Breast epithelium (tissue), 3 donors: Measurements from ENCODE around the gene KRTAP20-3.

Experiments used
- POLR2AphosphoS5 ChIP-seq, 3 donors: sonication (generic); formaldehyde crosslinking; IDR thresholded peaks; one replicate each; pipeline ENCODE4 v1.6.1; 2017; ENCODE audit warnings: antibody characterized with exemption in 3 of 3
- TF ChIP-seq, protein P1 (sequence below), 3 donors: fragments of 450-650 bp; IDR thresholded peaks; one replicate each; pipeline ENCODE4 v1.5.1; 2016 to 2017; ENCODE audit warnings: antibody characterized with exemption in 3 of 3, mild to moderate bottlenecking in 3 of 3, moderate library complexity in 3 of 3

DNA sequence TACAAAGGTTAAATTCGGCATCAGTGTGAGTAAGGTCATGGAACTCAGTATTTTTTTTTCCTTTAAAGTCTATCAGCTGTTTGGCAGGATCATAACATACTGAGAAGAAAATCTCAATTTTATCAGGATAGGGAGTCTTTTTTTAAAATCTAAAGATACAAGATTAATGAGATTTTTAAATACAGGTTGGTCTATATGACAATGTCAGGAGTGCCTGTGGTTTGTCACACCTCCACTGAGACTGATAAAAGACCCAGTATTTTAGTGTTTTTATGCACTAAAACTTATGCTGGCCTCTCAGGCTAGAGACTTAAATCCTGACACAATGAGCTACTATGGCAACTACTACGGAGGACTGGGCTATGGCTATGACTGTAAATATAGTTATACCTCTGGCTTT, at the start of gene KRTAP20-3:
- TF ChIP-seq, protein P1, sequence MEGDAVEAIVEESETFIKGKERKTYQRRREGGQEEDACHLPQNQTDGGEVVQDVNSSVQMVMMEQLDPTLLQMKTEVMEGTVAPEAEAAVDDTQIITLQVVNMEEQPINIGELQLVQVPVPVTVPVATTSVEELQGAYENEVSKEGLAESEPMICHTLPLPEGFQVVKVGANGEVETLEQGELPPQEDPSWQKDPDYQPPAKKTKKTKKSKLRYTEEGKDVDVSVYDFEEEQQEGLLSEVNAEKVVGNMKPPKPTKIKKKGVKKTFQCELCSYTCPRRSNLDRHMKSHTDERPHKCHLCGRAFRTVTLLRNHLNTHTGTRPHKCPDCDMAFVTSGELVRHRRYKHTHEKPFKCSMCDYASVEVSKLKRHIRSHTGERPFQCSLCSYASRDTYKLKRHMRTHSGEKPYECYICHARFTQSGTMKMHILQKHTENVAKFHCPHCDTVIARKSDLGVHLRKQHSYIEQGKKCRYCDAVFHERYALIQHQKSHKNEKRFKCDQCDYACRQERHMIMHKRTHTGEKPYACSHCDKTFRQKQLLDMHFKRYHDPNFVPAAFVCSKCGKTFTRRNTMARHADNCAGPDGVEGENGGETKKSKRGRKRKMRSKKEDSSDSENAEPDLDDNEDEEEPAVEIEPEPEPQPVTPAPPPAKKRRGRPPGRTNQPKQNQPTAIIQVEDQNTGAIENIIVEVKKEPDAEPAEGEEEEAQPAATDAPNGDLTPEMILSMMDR (IDR thresholded peaks at IDR 0.05), result no peak
- no peak for TF ChIP-seq POLR2AphosphoS5 (IDR thresholded peaks at IDR 0.05)
